Right lobe of liver (tissue), 6 donors: ENCODE measurements around the gene ZKSCAN3. TPM values are rescaled to one million over a fixed set of nuclear protein-coding genes. Genes with fewer than 3 reads are reported as not detected.

Source experiments
- ATAC-seq, 4 donors: fragments of 200-7000 bp; cut with Tn5 transposase; one replicate each; pipeline ENCODE4 v1.9.1; 2020; ENCODE audit warnings: mild to moderate bottlenecking in 4 of 4, moderate library complexity in 4 of 4
- DNase-seq, 3 donors: peaks; one replicate each; pipeline ENCODE4 v3.0.0-alpha.2; 2020
- H3K27ac ChIP-seq, 3 donors: fragments of 200-600 bp; one replicate each; pipeline ENCODE4 v1.8.0; 2022
- H3K27me3 ChIP-seq, 2 donors: fragments of 200-600 bp; one replicate each; pipeline ENCODE4 v1.8.0; 2022
- H3K36me3 ChIP-seq, 4 donors: fragments of 200-600 bp; sonication (generic) in 1 of 4; one replicate each; pipeline versions ENCODE4 v1.5.1 to v1.8.0; 2017 to 2022; ENCODE audit warnings: control low read depth in 1 of 4
- H3K4me1 ChIP-seq, 4 donors: fragments of 200-600 bp; sonication (generic) in 1 of 4; one replicate each; pipeline versions ENCODE4 v1.5.1 to v1.8.0; 2017 to 2022; ENCODE audit warnings: control low read depth in 1 of 4
- H3K4me3 ChIP-seq, 3 donors: fragments of 200-600 bp; one replicate each; pipeline ENCODE4 v1.8.0; 2022
- H3K9me3 ChIP-seq, 4 donors: fragments of 200-600 bp; sonication (generic) in 1 of 4; one replicate each; pipeline versions ENCODE4 v1.5.1 to v1.8.0; 2017 to 2022; ENCODE audit warnings: control low read depth in 1 of 4
- CTCF ChIP-seq, 4 donors: fragments of 200-600 bp in 3 of 4; fragments of 450-650 bp in 1 of 4; IDR thresholded peaks; one replicate each; pipeline versions ENCODE4 v1.5.1 to v1.8.0; 2016 to 2022; ENCODE audit warnings: antibody characterized with exemption in 4 of 4, mild to moderate bottlenecking in 2 of 4
- POLR2A ChIP-seq: fragments of 450-650 bp; IDR thresholded peaks from one replicate; pipeline ENCODE4 v1.6.1; 2017; ENCODE audit warnings: antibody characterized with exemption, mild to moderate bottlenecking
- WGBS: methylation state at CpG from one replicate; pipeline ENCODE4 v1.1.6; 2018; ENCODE audit warnings: low coverage, low lambda C conversion rate; ENCODE audit not compliant: insufficient coverage; ENCODE audit errors: missing lambda C conversion rate; 5-methylcytosine and 5-hydroxymethylcytosine counted together
- intact Hi-C, 2 donors: fragments of 100-400 bp; cut with DNase I; formaldehyde crosslinking; loops; one replicate each; pipeline versions ENCODE4 v1.11.2 to v1.14.1; 2022
- total RNA-seq, 6 experiments: library from RNA; depleted of rRNA in 2 of 6; stranded (reverse); fragments of >200 nt in 2 of 6; fragmentation: NEBNext Ultra II Directional in 3 of 6; extraction: Animal tissue kit (Norgen Biotek cat#: 25700) in 3 of 6; gene quantifications; one replicate each; pipeline versions ENCODE4 v1.1.0 to v1.2.4, GENCODE V29; 2016 to 2023
- donor health status: DM: no; HTN: yes; CAD: no.
- donor health status: DM: no; HTN: no; CAD: no.
- donor health status: DM: no; HTN: no; CAD: no.
- donor health status: DM: no; HTN: yes; CAD: no.
- donor health status: DM: no; HTN: yes; CAD: no.

ZKSCAN3 gene
- total RNA-seq, 6 experiments from 2014 or later = 1.3 to 3.8 (median 2.5) TPM

GRCh38 chr6:28395918-28396317, 46.2 kb downstream of the ZKSCAN3 start:
- 96% methylated on average over 4 of the region's 4 CpGs for WGBS
- TF ChIP-seq CTCF (IDR thresholded peaks at IDR 0.05) (no peak), POLR2A (no peak)

GRCh38 chr6:28399350-28400121, 49.8 kb downstream of the ZKSCAN3 start, which contains the start of gene ZSCAN12:
Gene ZSCAN12, minus strand, starts transcription at chr6:28399747. Its CDS starts 1,342 bp downstream, at chr6:28398405.
- TF ChIP-seq CTCF (IDR thresholded peaks at IDR 0.05) = peak; percentile 28 to 65 (median 48)
- peak; percentile 22 for TF ChIP-seq POLR2A
- WGBS = under 1% methylated on average over 20 of the region's 49 CpGs
- H3K27me3 ChIP-seq = no peaks in the 10 kb centered on the region
- ATAC-seq = peak; percentile 95 to 99 (median 98)
- peaks cover 0 to 5% (median 0%) of the 10 kb centered on the region in 4 donors for H3K4me1 ChIP-seq
- H3K9me3 ChIP-seq = no peaks in the 10 kb centered on the region
- DNase-seq = peak; percentile 76 to 83 (median 79)
- intact Hi-C loops = no loop called here
- H3K27ac ChIP-seq = peak within 1 kb of the TSS in 1 of 3 donors; percentile 49
- H3K36me3 ChIP-seq = peaks cover 0 to 10% (median 1%) of the 10 kb centered on the region in 4 donors
- peak within 1 kb of the TSS; percentile 68 to 89 (median 70) for H3K4me3 ChIP-seq

More at GRCh38 chr6:28395918-28396317, 46.2 kb downstream of the ZKSCAN3 start:
- peaks cover 0 to 5% (median 0%) of the 10 kb centered on the region in 4 donors for H3K4me1 ChIP-seq
- no peak overlapping the region for H3K27ac ChIP-seq
- H3K36me3 ChIP-seq = peaks cover 0 to 31% (median 6%) of the 10 kb centered on the region in 4 donors
- H3K9me3 ChIP-seq = no peaks in the 10 kb centered on the region
- intact Hi-C loops = no loop called here
- no peaks in the 10 kb centered on the region for H3K27me3 ChIP-seq
- DNase-seq (no peak), ATAC-seq (no peak)
- no peak overlapping the region for H3K4me3 ChIP-seq

- no peak overlapping the region for H3K27ac ChIP-seq
- peaks cover 0 to 5% (median 0%) of the 10 kb centered on the region in 4 donors for H3K4me1 ChIP-seq
- ATAC-seq (no peak), DNase-seq (no peak)
- 21% methylated on average over 8 of the region's 8 CpGs for WGBS
- no peaks in the 10 kb centered on the region for H3K9me3 ChIP-seq
- intact Hi-C loops = no loop called here
- TF ChIP-seq CTCF (IDR thresholded peaks at IDR 0.05) (no peak), POLR2A (no peak)
- no peaks in the 10 kb centered on the region for H3K27me3 ChIP-seq
- peaks cover 0 to 6% (median 1%) of the 10 kb centered on the region in 4 donors for H3K36me3 ChIP-seq
- H3K4me3 ChIP-seq = peak overlapping the region; percentile 68 to 89 (median 70)
Observed at GRCh38 chr6:28400122-28400451, 50.3 kb downstream of the ZKSCAN3 start.

GRCh38 chr6:28401172-28401571, 51.4 kb downstream of the ZKSCAN3 start:
- peaks cover 0 to 5% (median 0%) of the 10 kb centered on the region in 4 donors for H3K36me3 ChIP-seq
- WGBS = 100% methylated on average over 1 of the region's 1 CpG
- H3K27ac ChIP-seq = no peak overlapping the region
- DNase-seq = no peak
- intact Hi-C loops = no loop called here
- H3K4me1 ChIP-seq = peaks cover 0 to 5% (median 0%) of the 10 kb centered on the region in 4 donors
- H3K27me3 ChIP-seq = no peaks in the 10 kb centered on the region
- TF ChIP-seq POLR2A = no peak
- no peak for TF ChIP-seq CTCF (IDR thresholded peaks at IDR 0.05)
- H3K4me3 ChIP-seq = no peak overlapping the region
- no peaks in the 10 kb centered on the region for H3K9me3 ChIP-seq
- no peak for ATAC-seq
